Tibial nerve (tissue), 4 donors: ENCODE results near the gene TFAP2E. TPM values are rescaled to one million over a fixed set of nuclear protein-coding genes. Genes with fewer than 3 reads are reported as not detected.
"Not testable (repeated sequence)": the region's sequence is repeated elsewhere in the genome, so short reads cannot be mapped to it uniquely, and the experiment has no call there.

ENCODE experiments used
- DNase-seq, 2 donors: peaks; one replicate each; pipeline ENCODE4 v3.0.0-alpha.2; 2019; ENCODE audit warnings: low spot score in 2 of 2
- H3K27ac ChIP-seq, 4 donors: fragments of 200-600 bp; sonication (generic) in 3 of 4; one replicate each; pipeline ENCODE4 v1.5.1; 2017 to 2019; ENCODE audit warnings: mild to moderate bottlenecking in 1 of 4
- H3K27me3 ChIP-seq, 2 donors: fragments of 200-600 bp; sonication (generic) in 1 of 2; one replicate each; pipeline versions ENCODE4 v1.5.1 to v1.6.0; 2017 to 2019
- H3K36me3 ChIP-seq, 3 donors: fragments of 200-600 bp; sonication (generic); one replicate each; pipeline ENCODE4 v1.5.1; 2018 to 2019
- H3K4me1 ChIP-seq, 4 donors: fragments of 200-600 bp; sonication (generic) in 3 of 4; one replicate each; pipeline ENCODE4 v1.5.1; 2017 to 2019
- H3K4me3 ChIP-seq, 4 donors: fragments of 200-600 bp; sonication (generic) in 3 of 4; one replicate each; pipeline ENCODE4 v1.5.1; 2017 to 2019; ENCODE audit warnings: mild to moderate bottlenecking in 1 of 4, moderate library complexity in 1 of 4
- H3K9me3 ChIP-seq, 4 donors: fragments of 200-600 bp; sonication (generic) in 3 of 4; one replicate each; pipeline ENCODE4 v1.5.1; 2017 to 2019
- CTCF ChIP-seq, 5 experiments: fragments of 200-600 bp in 3 of 5; fragments of 450-650 bp in 2 of 5; sonication (generic) in 3 of 5; IDR thresholded peaks; one replicate each; pipeline ENCODE4 v1.5.1; 2016 to 2019; ENCODE audit warnings: antibody characterized with exemption in 5 of 5, mild to moderate bottlenecking in 3 of 5, moderate library complexity in 2 of 5
- EP300 ChIP-seq, 2 donors: sonication (generic); formaldehyde crosslinking; IDR thresholded peaks; one replicate each; pipeline ENCODE4 v1.6.1; 2017; ENCODE audit warnings: antibody characterized with exemption in 2 of 2, mild to moderate bottlenecking in 1 of 2
- POLR2A ChIP-seq, 2 donors: fragments of 450-650 bp; IDR thresholded peaks; one replicate each; pipeline ENCODE4 v1.6.1; 2017; ENCODE audit warnings: antibody characterized with exemption in 2 of 2, mild to moderate bottlenecking in 2 of 2, moderate library complexity in 2 of 2
- WGBS, 2 donors: methylation state at CpG; one replicate each; pipeline ENCODE4 v1.1.5; 2018; 5-methylcytosine and 5-hydroxymethylcytosine counted together
- total RNA-seq, 4 donors: library from RNA; depleted of rRNA; stranded (reverse); fragments of >200 nt; gene quantifications; one replicate each; pipeline ENCODE4 v1.1.0, GENCODE V29; 2016

The TFAP2E gene
- total RNA-seq, 4 donors from 2014 or later: 0.44 to 3.3 (median 1.2) TPM

- H3K4me3 ChIP-seq: no peak overlapping the region
- no peak for TF ChIP-seq POLR2A (IDR thresholded peaks at IDR 0.05)
- TF ChIP-seq EP300 (IDR thresholded peaks at IDR 0.05): no peak
- TF ChIP-seq CTCF (IDR thresholded peaks at IDR 0.05): no peak
- WGBS, 2 donors: 58 to 93% methylated on average over 4 to 38 of the region's 48 CpGs
- H3K36me3 ChIP-seq: peaks cover 0 to 9% (median 0%) of the 10 kb centered on the region in 3 donors
- no peak overlapping the region for H3K27ac ChIP-seq
- DNase-seq: no peak
- H3K27me3 ChIP-seq: peaks cover 0 to 65% of the 10 kb centered on the region in 2 donors
- H3K4me1 ChIP-seq: peaks cover 0 to 36% (median 15%) of the 10 kb centered on the region in 4 donors
- H3K9me3 ChIP-seq: no peaks in the 10 kb centered on the region
Measured at GRCh38 chr1:35574125-35574654, 1.1 kb downstream of the TFAP2E start.

- Histone ChIP-seq H3K9me3 (no peaks in the 10 kb centered on the region), H3K27ac (no peak overlapping the region), H3K4me3 (no peak overlapping the region), H3K36me3 (peaks cover 0 to 9% (median 0%) of the 10 kb centered on the region in 3 donors), H3K4me1 (peaks cover 0 to 35% (median 15%) of the 10 kb centered on the region in 4 donors), H3K27me3 (peaks cover 0 to 65% of the 10 kb centered on the region in 2 donors)
- TF ChIP-seq POLR2A (IDR thresholded peaks at IDR 0.05) (no peak), EP300 (IDR thresholded peaks at IDR 0.05) (no peak), CTCF (IDR thresholded peaks at IDR 0.05) (no peak)
- WGBS, 2 donors: 83 to 84% methylated on average over 25 to 30 of the region's 30 CpGs
- DNase-seq: no peak
Measured at GRCh38 chr1:35574655-35575415, 1.7 kb downstream of the TFAP2E start.

GRCh38 chr1:35575416-35575958 lies 2.4 kb downstream of the TFAP2E start:
- peaks cover 0 to 62% of the 10 kb centered on the region in 2 donors for H3K27me3 ChIP-seq
- 93 to 96% methylated on average over 5 of the region's 5 CpGs for WGBS, 2 donors
- DNase-seq: no peak
- TF ChIP-seq EP300 (IDR thresholded peaks at IDR 0.05) (no peak), CTCF (IDR thresholded peaks at IDR 0.05) (no peak), POLR2A (IDR thresholded peaks at IDR 0.05) (no peak)
- no peak overlapping the region for H3K4me3 ChIP-seq
- peaks cover 0 to 9% (median 0%) of the 10 kb centered on the region in 3 donors for H3K36me3 ChIP-seq
- H3K27ac ChIP-seq: no peak overlapping the region
- no peaks in the 10 kb centered on the region for H3K9me3 ChIP-seq
- peaks cover 0 to 35% (median 15%) of the 10 kb centered on the region in 4 donors for H3K4me1 ChIP-seq

- Histone ChIP-seq H3K4me3 (peak overlapping the region in 1 of 4 donors; percentile 56), H3K36me3 (peaks cover 0 to 9% (median 0%) of the 10 kb centered on the region in 3 donors), H3K4me1 (peaks cover 0 to 35% (median 15%) of the 10 kb centered on the region in 4 donors), H3K27ac (no peak overlapping the region), H3K27me3 (peaks cover 0 to 58% of the 10 kb centered on the region in 2 donors), H3K9me3 (no peaks in the 10 kb centered on the region)
- TF ChIP-seq POLR2A (IDR thresholded peaks at IDR 0.05): no peak
- no peak for TF ChIP-seq EP300 (IDR thresholded peaks at IDR 0.05)
- no peak for TF ChIP-seq CTCF (IDR thresholded peaks at IDR 0.05)
- no peak for DNase-seq
- WGBS, 2 donors: 65 to 70% methylated on average over 10 of the region's 10 CpGs
Measured at GRCh38 chr1:35576061-35576765, 3.1 kb downstream of the TFAP2E start.

- 14 to 17% methylated on average over 25 to 36 of the region's 37 CpGs for WGBS, 2 donors
- H3K36me3 ChIP-seq, H3K9me3 ChIP-seq, H3K27ac ChIP-seq, DNase-seq: not testable (repeated sequence)
- Histone ChIP-seq H3K27me3 (peaks cover 0 to 53% of the 10 kb centered on the region in 2 donors), H3K4me1 (peaks cover 0 to 35% (median 15%) of the 10 kb centered on the region in 4 donors), H3K4me3 (peak overlapping the region in 3 of 4 donors; percentile 30 to 56 (median 53))
Measured at GRCh38 chr1:35576766-35577070, 3.6 kb downstream of the TFAP2E start.
